ENCODE data around the gene GRK6.
A peak's percentile ranks its signal among the peaks of the same experiment; 100 is the strongest.

Gene GRK6

DNA sequence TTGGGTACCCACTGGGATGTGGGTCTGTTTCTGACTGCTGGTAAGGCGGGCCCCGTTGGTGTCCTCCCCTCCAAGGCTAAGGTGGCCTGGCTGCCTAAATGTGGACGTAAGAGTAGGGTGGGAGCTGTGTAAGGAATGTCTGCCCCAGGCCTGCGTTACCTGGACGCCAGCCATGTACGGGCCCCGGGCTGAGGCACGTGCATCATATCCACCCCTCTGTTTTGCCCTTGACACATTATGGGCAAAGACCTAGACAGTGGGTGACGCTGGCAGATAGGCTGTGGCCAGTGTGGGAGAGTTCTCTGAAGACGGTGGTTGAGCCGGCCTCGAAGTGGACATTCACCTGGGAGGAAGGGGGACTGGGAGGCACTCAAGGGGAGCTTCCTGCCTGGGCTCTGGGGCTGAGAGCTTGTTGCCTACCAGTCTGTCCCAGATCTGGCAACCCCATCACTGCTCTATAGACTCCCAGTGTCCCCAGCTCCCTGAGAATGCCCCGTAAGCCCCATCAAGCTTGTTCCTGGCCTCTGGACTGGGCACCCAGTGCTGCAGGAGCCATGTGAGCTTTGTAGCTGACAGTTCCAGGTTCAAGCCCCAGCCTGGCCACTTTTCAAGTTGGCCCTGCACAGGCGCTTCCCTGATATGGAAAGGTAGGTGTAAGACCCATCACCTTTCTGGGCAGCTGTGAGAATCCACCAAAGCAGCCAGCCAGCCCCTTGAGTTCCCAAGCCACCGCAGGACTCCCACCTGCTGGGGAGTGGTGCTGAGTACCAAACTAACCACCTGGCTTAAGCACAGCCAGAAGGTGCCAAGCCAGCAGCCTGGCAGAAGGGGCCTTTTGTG, 16.9 kb downstream of the GRK6 start:
- ChIA-PET POLR2A (interaction anchor here (1.6 to 2.7 kb wide), 4 partner anchors 11 to 16 kb away, joined by 7 to 21 read pairs (median 10); partner anchors contain the start of gene GRK6), CTCF (interaction anchor here (0.6 to 3.5 kb wide), 8 partner anchors 12 to 74 kb away, joined by 3 to 17 read pairs (median 3); no protein-coding TSS in a partner anchor)
- H3K4me3 ChIP-seq (ENCODE audit: low read depth, low read length) = no peak overlapping the region
- no peaks in the 10 kb centered on the region for H3K4me1 ChIP-seq (ENCODE audit: control insufficient read depth, insufficient read depth, low read length)
- peaks cover 5 to 39% of the 10 kb centered on the region in 2 experiments; a peak in 2 of 3 replicates for H3K36me3 ChIP-seq (ENCODE audit: control insufficient read depth in 2 of 2, insufficient read depth in 1 of 2, low read length in 2 of 2)
- no peaks in the 10 kb centered on the region for H3K9me3 ChIP-seq (ENCODE audit: control insufficient read depth, insufficient read depth, low read depth, low read length)
- TF ChIP-seq ZNF692 (tag by site-specific recombination; IDR thresholded peaks at IDR 0.05) (0 out of 2 replicates have a peak, but pooled peaks have one; percentile 20), ZNF24 (tag by site-specific recombination; IDR thresholded peaks at IDR 0.05) (no peak), ZNF449 (tag by site-specific recombination; IDR thresholded peaks at IDR 0.05) (no peak), ZFP69B (tag by site-specific recombination; IDR thresholded peaks at IDR 0.05) (0 out of 2 replicates have a peak, but pooled peaks have one; percentile 29), ZNF585B (tag by site-specific recombination; IDR thresholded peaks at IDR 0.05) (no peak), ZBTB48 (tag by site-specific recombination; IDR thresholded peaks at IDR 0.05) (no peak), ZNF548 (tag by site-specific recombination; IDR thresholded peaks at IDR 0.05) (no peak)
- TF ChIP-seq, protein P1, sequence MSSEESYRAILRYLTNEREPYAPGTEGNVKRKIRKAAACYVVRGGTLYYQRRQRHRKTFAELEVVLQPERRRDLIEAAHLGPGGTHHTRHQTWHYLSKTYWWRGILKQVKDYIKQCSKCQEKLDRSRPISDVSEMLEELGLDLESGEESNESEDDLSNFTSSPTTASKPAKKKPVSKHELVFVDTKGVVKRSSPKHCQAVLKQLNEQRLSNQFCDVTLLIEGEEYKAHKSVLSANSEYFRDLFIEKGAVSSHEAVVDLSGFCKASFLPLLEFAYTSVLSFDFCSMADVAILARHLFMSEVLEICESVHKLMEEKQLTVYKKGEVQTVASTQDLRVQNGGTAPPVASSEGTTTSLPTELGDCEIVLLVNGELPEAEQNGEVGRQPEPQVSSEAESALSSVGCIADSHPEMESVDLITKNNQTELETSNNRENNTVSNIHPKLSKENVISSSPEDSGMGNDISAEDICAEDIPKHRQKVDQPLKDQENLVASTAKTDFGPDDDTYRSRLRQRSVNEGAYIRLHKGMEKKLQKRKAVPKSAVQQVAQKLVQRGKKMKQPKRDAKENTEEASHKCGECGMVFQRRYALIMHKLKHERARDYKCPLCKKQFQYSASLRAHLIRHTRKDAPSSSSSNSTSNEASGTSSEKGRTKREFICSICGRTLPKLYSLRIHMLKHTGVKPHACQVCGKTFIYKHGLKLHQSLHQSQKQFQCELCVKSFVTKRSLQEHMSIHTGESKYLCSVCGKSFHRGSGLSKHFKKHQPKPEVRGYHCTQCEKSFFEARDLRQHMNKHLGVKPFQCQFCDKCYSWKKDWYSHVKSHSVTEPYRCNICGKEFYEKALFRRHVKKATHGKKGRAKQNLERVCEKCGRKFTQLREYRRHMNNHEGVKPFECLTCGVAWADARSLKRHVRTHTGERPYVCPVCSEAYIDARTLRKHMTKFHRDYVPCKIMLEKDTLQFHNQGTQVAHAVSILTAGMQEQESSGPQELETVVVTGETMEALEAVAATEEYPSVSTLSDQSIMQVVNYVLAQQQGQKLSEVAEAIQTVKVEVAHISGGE (tag by site-specific recombination; conservative IDR thresholded peaks at IDR 0.05; ENCODE audit: low read depth) = no peak
- no peak overlapping the region for H3K27ac ChIP-seq (ENCODE audit: extremely low read depth, low read depth, low read length)

DNA sequence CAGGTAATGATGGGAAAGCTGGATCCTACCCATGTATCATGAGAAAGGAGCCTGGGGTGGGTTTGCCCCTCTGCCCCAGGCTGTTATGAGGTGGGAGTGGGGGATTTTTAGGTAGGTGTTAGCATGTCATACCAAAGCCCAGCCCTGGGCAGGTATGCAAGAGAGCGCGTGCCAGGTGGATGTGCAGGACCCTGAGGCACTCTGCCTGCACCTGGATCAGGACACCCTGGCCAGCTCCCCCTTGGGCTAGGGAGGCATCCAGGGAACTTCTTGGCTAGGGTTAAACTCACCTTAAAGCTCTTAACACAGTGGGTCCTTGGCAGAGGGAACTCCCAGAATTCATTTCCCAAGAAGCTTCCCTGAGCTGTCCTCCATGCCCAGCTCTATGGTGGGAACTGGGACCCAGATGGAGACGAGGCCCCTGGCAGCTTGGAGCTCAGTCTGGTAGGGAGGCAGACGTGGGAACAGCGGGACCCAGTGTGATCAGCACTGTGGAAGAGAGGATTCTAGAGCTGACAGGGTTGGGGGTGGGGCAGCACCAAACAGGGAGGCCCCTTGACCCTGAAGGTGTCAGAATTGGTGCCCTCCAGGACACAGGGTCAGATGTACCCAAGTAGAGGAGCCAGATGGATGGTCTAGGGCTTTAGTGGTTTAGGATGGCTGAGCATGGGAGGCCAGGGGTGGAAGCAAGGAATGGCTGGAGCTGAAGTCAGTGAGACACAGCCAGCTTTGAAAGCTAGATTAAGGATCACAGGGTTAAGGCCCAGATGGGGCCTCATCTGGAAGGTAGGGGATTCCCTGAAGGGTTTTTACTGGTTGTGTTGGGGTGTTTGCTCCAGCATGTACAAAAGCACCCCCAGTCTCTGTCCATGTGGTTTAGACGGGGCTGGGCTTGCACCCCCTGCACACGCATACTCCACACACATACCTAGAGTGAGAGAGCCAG, 17.9 kb downstream of the GRK6 start:
- CTCF ChIA-PET = interaction anchor here (0.6 to 3.5 kb wide), 7 partner anchors 11 to 56 kb away, joined by 3 to 17 read pairs (median 3); no protein-coding TSS in a partner anchor
- Histone ChIP-seq H3K4me1 (ENCODE audit: control insufficient read depth, insufficient read depth, low read length) (no peaks in the 10 kb centered on the region), H3K4me3 (ENCODE audit: low read depth, low read length) (no peak overlapping the region), H3K36me3 (ENCODE audit: control insufficient read depth in 2 of 2, insufficient read depth in 1 of 2, low read length in 2 of 2) (peaks cover 1 to 32% of the 10 kb centered on the region in 2 experiments; a peak in 2 of 3 replicates), H3K27ac (ENCODE audit: extremely low read depth, low read depth, low read length) (no peak overlapping the region), H3K9me3 (ENCODE audit: control insufficient read depth, insufficient read depth, low read depth, low read length) (no peaks in the 10 kb centered on the region)
- POLR2A ChIA-PET = interaction anchor here (0.8 to 2.4 kb wide), 5 partner anchors 11 to 40 kb away, joined by 5 to 21 read pairs (median 7); partner anchors contain the start of gene GRK6
- TF ChIP-seq ZEB2 (tag by site-specific recombination; IDR thresholded peaks at IDR 0.05) = no peak
- TF ChIP-seq, protein P2, sequence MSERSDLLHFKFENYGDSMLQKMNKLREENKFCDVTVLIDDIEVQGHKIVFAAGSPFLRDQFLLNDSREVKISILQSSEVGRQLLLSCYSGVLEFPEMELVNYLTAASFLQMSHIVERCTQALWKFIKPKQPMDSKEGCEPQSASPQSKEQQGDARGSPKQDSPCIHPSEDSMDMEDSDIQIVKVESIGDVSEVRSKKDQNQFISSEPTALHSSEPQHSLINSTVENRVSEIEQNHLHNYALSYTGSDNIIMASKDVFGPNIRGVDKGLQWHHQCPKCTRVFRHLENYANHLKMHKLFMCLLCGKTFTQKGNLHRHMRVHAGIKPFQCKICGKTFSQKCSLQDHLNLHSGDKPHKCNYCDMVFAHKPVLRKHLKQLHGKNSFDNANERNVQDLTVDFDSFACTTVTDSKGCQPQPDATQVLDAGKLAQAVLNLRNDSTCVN (tag by site-specific recombination; optimal IDR thresholded peaks at IDR 0.05) = no peak
- TF ChIP-seq ZBTB6 (tag by site-specific recombination; IDR thresholded peaks at IDR 0.05) = peak; percentile 85
- no peak for TF ChIP-seq ZNF624 (tag by site-specific recombination; IDR thresholded peaks at IDR 0.05)
- TF ChIP-seq ZBTB48 (tag by site-specific recombination; IDR thresholded peaks at IDR 0.05) = 0 out of 2 replicates have a peak, but pooled peaks have one; percentile 18
- no peak for TF ChIP-seq ZNF785 (tag by site-specific recombination; IDR thresholded peaks at IDR 0.05)
- no peak for TF ChIP-seq ZNF610 (tag by site-specific recombination; IDR thresholded peaks at IDR 0.05; ENCODE audit: borderline replicate concordance)
- peak; percentile 82 for TF ChIP-seq ZNF341 (tag by site-specific recombination; IDR thresholded peaks at IDR 0.05; ENCODE audit: low read depth)
- no peak for TF ChIP-seq ZNF658 (tag by site-specific recombination; IDR thresholded peaks at IDR 0.05)
- TF ChIP-seq ZNF16 (tag by site-specific recombination; IDR thresholded peaks at IDR 0.05; ENCODE audit: low read depth) = no peak
- peak; percentile 38 for TF ChIP-seq ZBTB17 (tag by site-specific recombination; IDR thresholded peaks at IDR 0.05)
- peak; percentile 60; the same call in 1 of the 2 replicates for TF ChIP-seq ZNF600 (tag by site-specific recombination; IDR thresholded peaks at IDR 0.05)
- no peak; the same call in 1 of the 2 replicates for TF ChIP-seq GLIS2 (tag by site-specific recombination; IDR thresholded peaks at IDR 0.05)
